K562 (cell line): ENCODE data around the gene RMND5B. TPM values are rescaled to one million over a fixed set of nuclear protein-coding genes. Genes with fewer than 3 reads are reported as not detected.

Experiments
- ATAC-seq: fragments of 200-7000 bp; cut with Tn5 transposase; 3 replicates; pipeline ENCODE4 v1.9.1; 2020; ENCODE audit warnings: moderate library complexity
- BruUV-seq: library from RNA; stranded (reverse); fragments of 400-500 nt; replicated peaks from 2 replicates; lab custom pipeline; 2021; lab: Mats Ljungman, UMichigan
- CTCF ChIA-PET: fragments of 300-600 bp; formaldehyde crosslinking; extraction: SDS; loops from one replicate; lab custom pipeline; 2021; ENCODE audit warnings: low intra/inter-chr PET ratio; lab: Yijun Ruan, JAX
- POLR2A ChIA-PET: fragments of 300-600, 350-650 bp; sonication (Branson Sonifier 250); formaldehyde crosslinking; extraction: SDS; loops from one replicate; lab custom pipeline; 2021; ENCODE audit warnings: antibody characterized with exemption, inconsistent platforms; lab: Yijun Ruan, JAX
- DNase-seq, 4 experiments: peaks; one replicate each; pipeline versions ENCODE4 v3.0.0 to v3.0.0-alpha.2; 2011 to 2018; ENCODE audit warnings: low spot score in 3 of 4, mixed read lengths in 3 of 4; ENCODE audit errors: extremely low read depth in 1 of 4
- FAIRE-seq: peaks from 2 replicates; lab custom pipeline; 2011; peaks lifted over from hg19 to GRCh38; lab: Jason Lieb, UNC
- H2AFZ ChIP-seq: 2 replicates; pipeline ENCODE4 v1.6.0; 2011; ENCODE audit warnings: low read depth, low read length, control low read depth, inconsistent platforms
- H3K27ac ChIP-seq: fragments of 200-600 bp; 3 replicates; pipeline ENCODE4 v1.8.0; 2011; ENCODE audit warnings: low read depth, mild to moderate bottlenecking, control low read depth, inconsistent platforms, low read length, moderate library complexity, mixed read lengths; ENCODE audit errors: extremely low read depth
- H3K27me3 ChIP-seq, 2 experiments: fragments of 300-600 bp in 1 of 2; 2 replicates in 1 of 2; 3 replicates in 1 of 2; pipeline versions ENCODE4 v1.6.0 to v1.8.0; 2011; ENCODE audit warnings: inconsistent platforms in 2 of 2, low read length in 2 of 2, mild to moderate bottlenecking in 1 of 2, mixed read lengths in 1 of 2, moderate library complexity in 1 of 2; ENCODE audit not compliant: control insufficient read depth in 2 of 2, insufficient read depth in 2 of 2
- H3K36me3 ChIP-seq: fragments of 300-600 bp; 3 replicates; pipeline ENCODE4 v1.8.0; 2011; ENCODE audit warnings: mild to moderate bottlenecking, low read length, inconsistent platforms; ENCODE audit not compliant: control insufficient read depth, insufficient read depth
- H3K4me1 ChIP-seq, 2 experiments: fragments of 200-600 bp in 1 of 2; replicated peaks in 1 of 2; 2 replicates in 1 of 2; 3 replicates in 1 of 2; pipeline versions ENCODE4 v1.5.1 to v1.8.0; 2011; ENCODE audit warnings: inconsistent platforms in 2 of 2, low read length in 2 of 2, mild to moderate bottlenecking in 1 of 2, mixed read lengths in 1 of 2, moderate library complexity in 1 of 2; ENCODE audit not compliant: control insufficient read depth in 2 of 2, insufficient read depth in 2 of 2
- H3K4me2 ChIP-seq: 2 replicates; pipeline ENCODE4 v1.6.1; 2011; ENCODE audit warnings: low read length, control low read depth, inconsistent platforms, mixed read lengths; ENCODE audit not compliant: insufficient read depth
- H3K4me3 ChIP-seq: fragments of 200-600 bp; sonication (generic), shearing (Covaris generic); 2 replicates; pipeline ENCODE4 v1.5.1; 2016; ENCODE audit warnings: control low read depth, inconsistent platforms
- H3K79me2 ChIP-seq: fragments of 200-600 bp; 3 replicates; pipeline ENCODE4 v1.8.0; 2011; ENCODE audit warnings: low read length, inconsistent platforms; ENCODE audit not compliant: control insufficient read depth, insufficient read depth
- H3K9ac ChIP-seq, 2 experiments: 2 replicates each; pipeline versions ENCODE4 v1.6.0 to v1.6.1; 2011; ENCODE audit warnings: low read depth in 2 of 2, low read length in 2 of 2, control low read depth in 1 of 2, inconsistent platforms in 1 of 2, mild to moderate bottlenecking in 1 of 2, mixed read lengths in 1 of 2; ENCODE audit not compliant: insufficient read depth in 1 of 2
- H3K9me1 ChIP-seq: one replicate; pipeline ENCODE4 v1.6.0; 2011; ENCODE audit warnings: inconsistent platforms, mild to moderate bottlenecking, low read length, moderate library complexity; ENCODE audit not compliant: control insufficient read depth, insufficient read depth
- H3K9me3 ChIP-seq: replicated peaks from 2 replicates; pipeline ENCODE4 v1.5.1; 2011; ENCODE audit warnings: low read depth, low read length, inconsistent platforms; ENCODE audit not compliant: control insufficient read depth, insufficient read depth
- H4K20me1 ChIP-seq: replicated peaks from 2 replicates; pipeline ENCODE4 v1.6.1; 2011; ENCODE audit warnings: low read length, inconsistent platforms, mixed read lengths; ENCODE audit not compliant: control insufficient read depth, insufficient read depth
- AFF4 ChIP-seq: sonication (generic); formaldehyde crosslinking; IDR thresholded peaks from 2 replicates; pipeline ENCODE4 v1.8.0; 2023; ENCODE audit warnings: mild to moderate bottlenecking, missing genetic modification reagents
- GABPB2 ChIP-seq: fragments of 250-450 bp; sonication (Bioruptor Pico); conservative IDR thresholded peaks from 2 replicates; pipeline ENCODE4 v1.5.1; 2021; ENCODE audit warnings: mild to moderate bottlenecking
- HDAC3 ChIP-seq: fragments of 450-650 bp; IDR thresholded peaks from 2 replicates; pipeline ENCODE4 v1.6.1; 2018; ENCODE audit warnings: borderline replicate concordance, mild to moderate bottlenecking, moderate library complexity; ENCODE audit not compliant: partially characterized antibody
- IRF9 ChIP-seq: fragments of 450-650 bp; IDR thresholded peaks from 2 replicates; pipeline ENCODE4 v1.6.1; 2016; ENCODE audit warnings: missing biosample characterization, missing genetic modification characterization
- JUN ChIP-seq, 2 experiments: sonication (generic) in 1 of 2; formaldehyde crosslinking in 1 of 2; IDR thresholded peaks; 2 replicates each; pipeline versions ENCODE4 v1.6.1 to v1.8.0; 2012 to 2022; ENCODE audit warnings: borderline replicate concordance in 2 of 2, mild to moderate bottlenecking in 2 of 2, improper control_type of control experiment in 1 of 2, low read depth in 1 of 2, low read length in 1 of 2, missing genetic modification reagents in 1 of 2
- KLF10 ChIP-seq: fragments of 250-450 bp; sonication (Bioruptor Pico); IDR thresholded peaks from 2 replicates; pipeline ENCODE4 v1.6.1; 2021; ENCODE audit warnings: matching md5 sums
- TARDBP ChIP-seq: fragments of 450-650 bp; IDR thresholded peaks from 2 replicates; pipeline ENCODE4 v1.6.1; 2016
- TEAD1 ChIP-seq, 2 experiments: fragments of 450-650 bp in 1 of 2; sonication (generic) in 1 of 2; formaldehyde crosslinking; IDR thresholded peaks; 2 replicates each; pipeline versions ENCODE4 v1.4.0 to v1.8.0; 2020 to 2022; ENCODE audit warnings: mild to moderate bottlenecking in 2 of 2, missing genetic modification reagents in 1 of 2
- ZBTB2 ChIP-seq: fragments of 450-650 bp; IDR thresholded peaks from 2 replicates; pipeline ENCODE4 v1.6.1; 2016; ENCODE audit warnings: antibody characterized with exemption
- ZBTB9 ChIP-seq: fragments of 450-650 bp; formaldehyde crosslinking; IDR thresholded peaks from 2 replicates; pipeline ENCODE4 v1.4.0; 2020; ENCODE audit warnings: mild to moderate bottlenecking, moderate library complexity
- ZNF324 ChIP-seq: fragments of 250-450 bp; sonication (Bioruptor Pico); IDR thresholded peaks from 2 replicates; pipeline ENCODE4 v1.4.0; 2020; ENCODE audit warnings: mild to moderate bottlenecking
- WGBS: fragments of 100-300 bp; shearing (Covaris generic); methylation state at CpG from one replicate; pipeline ENCODE4 v1.1.6; 2016; ENCODE audit warnings: low coverage, mixed read lengths; ENCODE audit not compliant: insufficient coverage; ENCODE audit errors: missing lambda C conversion rate; 5-methylcytosine and 5-hydroxymethylcytosine counted together
- in situ Hi-C: fragments of 300-500 bp; cut with MboI; formaldehyde crosslinking; loops from 4 replicates; pipeline ENCODE4 v1.15.0; 2018; ENCODE audit warnings: inconsistent platforms, mixed read lengths
- intact Hi-C: fragments of 100-400 bp; cut with micrococcal nuclease; formaldehyde crosslinking; loops from 2 replicates; pipeline ENCODE4 v1.14.2; 2022
- polyA plus RNA-seq, 8 experiments: library from polyadenylated mRNA; depleted of rRNA in 4 of 8; stranded (reverse) in 5 of 8; unstranded in 3 of 8; fragments of >200 nt; fragmentation: Nextera tagmentation in 2 of 8; fragmentation: Illumina TruSeq in 1 of 8; extraction: Ambion mirVana in 2 of 8; extraction: Trizol in 1 of 8; gene quantifications; 2 replicates each; pipeline versions ENCODE4 v1.2.1 to v1.2.3, GENCODE V29; 2011 to 2014; ENCODE audit warnings: inconsistent platforms in 1 of 8, missing spikeins in 1 of 8
- total RNA-seq, 7 experiments: library from RNA; depleted of rRNA in 6 of 7; stranded (reverse); fragments of >200 nt in 6 of 7; fragmentation: Illumina TruSeq in 2 of 7; extraction: Trizol in 2 of 7; gene quantifications; 2 replicates each; pipeline versions ENCODE4 v1.2.1 to v1.2.3, GENCODE V29; 2011 to 2021; ENCODE audit warnings: low replicate concordance in 1 of 7

RMND5B gene
- total and polyA plus RNA-seq, 9 of the 15 experiments (the other 6 are each of a cell fraction or from before 2014, with no cell fraction given) = 2.6 to 57.0 (median 28.3) TPM

GRCh38 chr5:178152491-178153444, 22.0 kb downstream of the RMND5B start:
- DNase-seq = no peak
- FAIRE-seq = no peak
- Histone ChIP-seq H2AFZ (peak overlapping the region; percentile 71; the same call in 1 of the 2 replicates), H4K20me1 (peaks cover 14% of the 10 kb centered on the region), H3K79me2 (peaks cover 24% of the 10 kb centered on the region), H3K9ac (peak overlapping the region; percentile 70 to 94), H3K9me3 (no peaks in the 10 kb centered on the region), H3K4me3 (peak overlapping the region; percentile 62), H3K4me2 (peak overlapping the region; percentile 77), H3K4me1 (peaks cover 9 to 26% of the 10 kb centered on the region in 2 experiments; a peak in 4 of 5 replicates), H3K36me3 (peaks cover 50% of the 10 kb centered on the region), H3K9me1 (no peaks in the 10 kb centered on the region), H3K27me3 (no peaks in the 10 kb centered on the region), H3K27ac (peak overlapping the region; percentile 46)
- ChIA-PET CTCF (no interaction called here), POLR2A (interaction anchor here (0.6 to 3.0 kb wide), 15 partner anchors 9 to 1748 kb away, joined by 3 to 16 read pairs (median 4); no protein-coding TSS in a partner anchor)
- intact Hi-C loops (loop anchor here (5.0 kb wide), 1 partner anchor 40 kb away; the partner anchor contains the start of gene N4BP3), in situ Hi-C loops (loop anchor here (5.0 kb wide), 1 partner anchor 75 kb away; no protein-coding TSS in a partner anchor)
- no peak for ATAC-seq
- 22% methylated on average over 28 of the region's 31 CpGs for WGBS
- BruUV-seq = no TSS peak
- TF ChIP-seq HDAC3 (no peak), AFF4 (peak; percentile 1; the same call in 1 of the 2 replicates), JUN (IDR thresholded peaks at IDR 0.05; ENCODE audit: borderline replicate concordance, low read depth, low read length) (no peak), JUN (CRISPR knock-in tag; IDR thresholded peaks at IDR 0.05; ENCODE audit: borderline replicate concordance) (no peak), TARDBP (no peak), TEAD1 (CRISPR knock-in tag; IDR thresholded peaks at IDR 0.05) (0 out of 4 replicates have a peak, but pooled peaks of 1 of the 2 experiments have one; percentile 11), ZBTB2 (no peak), ZBTB9 (CRISPR knock-in tag) (no peak), ZNF324 (CRISPR knock-in tag) (no peak), GABPB2 (CRISPR knock-in tag) (no peak), IRF9 (tag) (no peak), KLF10 (no peak)
